HEK293 (cell line): ENCODE results near the gene CCDC81.

ENCODE experiments used
- CTCF ChIA-PET: fragments of 350-600 bp; formaldehyde crosslinking; extraction: SDS; loops from one replicate; lab custom pipeline; 2021; ENCODE audit warnings: antibody characterized with exemption; lab: Yijun Ruan, JAX
- POLR2A ChIA-PET: fragments of 300-600 bp; formaldehyde crosslinking; extraction: SDS; loops from one replicate; lab custom pipeline; 2020; ENCODE audit warnings: antibody characterized with exemption, inconsistent platforms; lab: Yijun Ruan, JAX
- H3K27ac ChIP-seq: fragments of 200-500 bp; sonication (Bioruptor generic); 2 replicates; pipeline ENCODE4 v1.5.1; 2014; ENCODE audit warnings: low read depth, low read length, control low read depth, inconsistent platforms; ENCODE audit errors: extremely low read depth
- H3K36me3 ChIP-seq, 2 experiments: fragments of 200-500 bp in 1 of 2; sonication (Bioruptor generic) in 1 of 2; 1 replicate in 1 of 2; 2 replicates in 1 of 2; pipeline ENCODE4 v1.5.1; 2014 to 2017; ENCODE audit warnings: inconsistent platforms in 2 of 2, low read length in 2 of 2; ENCODE audit not compliant: control insufficient read depth in 2 of 2, insufficient read depth in 1 of 2
- H3K4me1 ChIP-seq: fragments of 200-500 bp; sonication (Bioruptor generic); 2 replicates; pipeline ENCODE4 v1.5.1; 2014; ENCODE audit warnings: mild to moderate bottlenecking, low read length, inconsistent platforms; ENCODE audit not compliant: control insufficient read depth, insufficient read depth
- H3K4me3 ChIP-seq: 2 replicates; pipeline ENCODE4 v1.5.1; 2011; ENCODE audit warnings: low read depth, mild to moderate bottlenecking, control low read depth, low read length, moderate library complexity
- H3K9me3 ChIP-seq: fragments of 200-500 bp; sonication (Bioruptor generic); 2 replicates; pipeline ENCODE4 v1.5.1; 2014; ENCODE audit warnings: low read depth, low read length, inconsistent platforms; ENCODE audit not compliant: control insufficient read depth, insufficient read depth
- FEZF1 ChIP-seq: fragments of 450-650 bp; formaldehyde crosslinking; IDR thresholded peaks from 2 replicates; pipeline ENCODE4 v1.5.1; 2016; ENCODE audit warnings: missing biosample characterization, missing genetic modification characterization
- KLF7 ChIP-seq: fragments of 450-650 bp; formaldehyde crosslinking; IDR thresholded peaks from 2 replicates; pipeline ENCODE4 v1.5.1; 2016; ENCODE audit warnings: missing biosample characterization, missing genetic modification characterization, borderline replicate concordance
- PRDM10 ChIP-seq: fragments of 450-650 bp; formaldehyde crosslinking; IDR thresholded peaks from 2 replicates; pipeline ENCODE4 v1.5.1; 2016; ENCODE audit warnings: missing biosample characterization, missing genetic modification characterization
- REPIN1 ChIP-seq: fragments of 450-650 bp; formaldehyde crosslinking; IDR thresholded peaks from 2 replicates; pipeline ENCODE4 v1.5.1; 2017; ENCODE audit warnings: missing biosample characterization, missing genetic modification characterization, low read depth
- SETDB1 ChIP-seq: IDR thresholded peaks from one replicate; pipeline ENCODE4 v1.6.1; 2017; ENCODE audit warnings: mild to moderate bottlenecking, low read length, moderate library complexity, mixed read lengths; ENCODE audit not compliant: insufficient read length
- SP3 ChIP-seq: fragments of 450-650 bp; formaldehyde crosslinking; IDR thresholded peaks from 2 replicates; pipeline ENCODE4 v1.5.1; 2016; ENCODE audit warnings: missing biosample characterization, missing genetic modification characterization
- ZNF10 ChIP-seq: fragments of 450-650 bp; formaldehyde crosslinking; IDR thresholded peaks from 2 replicates; pipeline ENCODE4 v1.5.1; 2017; ENCODE audit warnings: missing biosample characterization, missing genetic modification characterization
- ZNF146 ChIP-seq: fragments of 450-650 bp; formaldehyde crosslinking; IDR thresholded peaks from 2 replicates; pipeline ENCODE4 v1.5.1; 2016; ENCODE audit warnings: missing biosample characterization, missing genetic modification characterization
- ZNF184 ChIP-seq: fragments of 450-650 bp; IDR thresholded peaks from 2 replicates; pipeline ENCODE4 v1.5.1; 2018; ENCODE audit warnings: missing biosample characterization, mild to moderate bottlenecking, missing genetic modification characterization
- ZNF24 ChIP-seq: fragments of 450-650 bp; formaldehyde crosslinking; IDR thresholded peaks from 2 replicates; pipeline ENCODE4 v1.5.1; 2016; ENCODE audit warnings: missing biosample characterization, missing genetic modification characterization
- ZNF292 ChIP-seq: fragments of 450-650 bp; formaldehyde crosslinking; IDR thresholded peaks from 2 replicates; pipeline ENCODE4 v1.5.1; 2016; ENCODE audit warnings: low read depth, missing biosample characterization, missing genetic modification characterization, borderline replicate concordance
- ZNF404 ChIP-seq: fragments of 450-650 bp; formaldehyde crosslinking; IDR thresholded peaks from 2 replicates; pipeline ENCODE4 v1.5.1; 2017; ENCODE audit warnings: missing biosample characterization, missing genetic modification characterization
- ZNF473 ChIP-seq: fragments of 450-650 bp; formaldehyde crosslinking; IDR thresholded peaks from 2 replicates; pipeline ENCODE4 v1.5.1; 2017; ENCODE audit warnings: missing biosample characterization, missing genetic modification characterization
- ZNF580 ChIP-seq: fragments of 450-650 bp; formaldehyde crosslinking; IDR thresholded peaks from 2 replicates; pipeline ENCODE4 v1.5.1; 2016; ENCODE audit warnings: missing biosample characterization, missing genetic modification characterization
- ZNF596 ChIP-seq: fragments of 450-650 bp; IDR thresholded peaks from 2 replicates; pipeline ENCODE4 v1.5.0; 2018; ENCODE audit warnings: missing biosample characterization, mild to moderate bottlenecking, missing genetic modification characterization, moderate library complexity
- ZNF692 ChIP-seq: fragments of 450-650 bp; formaldehyde crosslinking; IDR thresholded peaks from 2 replicates; pipeline ENCODE4 v1.5.1; 2016; ENCODE audit warnings: missing biosample characterization, missing genetic modification characterization
- ZNF768 ChIP-seq: fragments of 450-650 bp; formaldehyde crosslinking; IDR thresholded peaks from 2 replicates; pipeline ENCODE4 v1.5.1; 2018; ENCODE audit warnings: missing biosample characterization, mild to moderate bottlenecking, missing genetic modification characterization
- ZNF776 ChIP-seq: fragments of 450-650 bp; formaldehyde crosslinking; IDR thresholded peaks from 2 replicates; pipeline ENCODE4 v1.5.0; 2017; ENCODE audit warnings: missing biosample characterization, missing genetic modification characterization, borderline replicate concordance
- ZNF837 ChIP-seq: fragments of 450-650 bp; formaldehyde crosslinking; IDR thresholded peaks from 2 replicates; pipeline ENCODE4 v1.5.1; 2016; ENCODE audit warnings: missing biosample characterization, missing genetic modification characterization

The CCDC81 gene

GRCh38 chr11:86446924-86447285 lies 72.2 kb downstream of the CCDC81 start:
- H3K4me3 ChIP-seq: no peak overlapping the region
- TF ChIP-seq ZNF292 (no peak), ZNF184 (tag by site-specific recombination) (no peak), ZNF473 (tag by site-specific recombination) (no peak), SETDB1 (no peak), PRDM10 (tag by site-specific recombination) (no peak)
- TF ChIP-seq, all 188 proteins: peak for 0
- Histone ChIP-seq H3K9me3 (no peaks in the 10 kb centered on the region), H3K27ac (no peak overlapping the region), H3K36me3 (no peaks in the 10 kb centered on the region), H3K4me1 (no peaks in the 10 kb centered on the region)
- CTCF ChIA-PET: no interaction called here
- POLR2A ChIA-PET: no interaction called here

GRCh38 chr11:86447763-86448480 lies 73.2 kb downstream of the CCDC81 start:
- CTCF ChIA-PET: interaction anchor here (0.7 kb wide), 1 partner anchor 87 kb away, joined by 3 read pairs; no protein-coding TSS in a partner anchor
- Histone ChIP-seq H3K27ac (no peak overlapping the region), H3K4me1 (no peaks in the 10 kb centered on the region), H3K36me3 (no peaks in the 10 kb centered on the region), H3K4me3 (no peak overlapping the region), H3K9me3 (no peaks in the 10 kb centered on the region)
- POLR2A ChIA-PET: no interaction called here
- no peak for TF ChIP-seq REPIN1
- TF ChIP-seq KLF7 (tag by site-specific recombination): no peak
- no peak for TF ChIP-seq FEZF1 (tag by site-specific recombination)
- TF ChIP-seq SP3 (tag by site-specific recombination): no peak
- no peak for TF ChIP-seq ZNF404
- no peak for TF ChIP-seq ZNF596
- no peak for TF ChIP-seq ZNF776 (tag by site-specific recombination)
- TF ChIP-seq ZNF146 (tag by site-specific recombination): no peak
- TF ChIP-seq ZNF768: no peak
- no peak for TF ChIP-seq ZNF10 (tag by site-specific recombination)
- TF ChIP-seq ZNF24 (tag by site-specific recombination): no peak
- TF ChIP-seq ZNF837: no peak
- TF ChIP-seq ZNF580 (tag by site-specific recombination): no peak
- no peak for TF ChIP-seq ZNF692
